ENCODE data around the gene ACADM. TPM values are rescaled to one million over a fixed set of nuclear protein-coding genes. Genes with fewer than 3 reads are reported as not detected.

ACADM gene
- total RNA-seq, 1 experiment from 2014 or later, result 37.9 TPM

GRCh38 chr1:75724472-75725022 lies at the start of gene ACADM (continued):
- TF ChIP-seq KAT7 (CRISPR knock-in tag; IDR thresholded peaks at IDR 0.05; ENCODE audit: borderline replicate concordance), result peak; percentile 80; the same call in 1 of the 2 replicates
- TF ChIP-seq OVOL2 (CRISPR knock-in tag; IDR thresholded peaks at IDR 0.05; ENCODE audit: borderline replicate concordance), result no peak
- TF ChIP-seq IRF1 (CRISPR knock-in tag; IDR thresholded peaks at IDR 0.05), result no peak
- no peak for TF ChIP-seq ATF6 (CRISPR knock-in tag; IDR thresholded peaks at IDR 0.05)
- TF ChIP-seq USF1 (CRISPR knock-in tag; IDR thresholded peaks at IDR 0.05), result peak; percentile 40; the same call in 1 of the 2 replicates
- no peak for TF ChIP-seq ZNF396 (CRISPR knock-in tag; IDR thresholded peaks at IDR 0.05; ENCODE audit: borderline replicate concordance)
- no peak for TF ChIP-seq ERG (CRISPR knock-in tag; IDR thresholded peaks at IDR 0.05)
- peak; percentile 70; the same call in 1 of the 2 replicates for TF ChIP-seq SMAD3 (CRISPR knock-in tag; IDR thresholded peaks at IDR 0.05; ENCODE audit: borderline replicate concordance)
- TF ChIP-seq TP53 (CRISPR knock-in tag; IDR thresholded peaks at IDR 0.05), result peak; percentile 67; the same call in 1 of the 2 replicates
- no peak for TF ChIP-seq ZBTB43 (CRISPR knock-in tag; IDR thresholded peaks at IDR 0.05)
- no peak for TF ChIP-seq AFF4 (CRISPR knock-in tag; IDR thresholded peaks at IDR 0.05; ENCODE audit: borderline replicate concordance)
- peak; percentile 79; the same call in 1 of the 2 replicates for TF ChIP-seq MAX (CRISPR knock-in tag; IDR thresholded peaks at IDR 0.05)
- TF ChIP-seq SP1 (CRISPR knock-in tag; conservative IDR thresholded peaks at IDR 0.05), result peak; percentile 83
- TF ChIP-seq RORB (CRISPR knock-in tag; IDR thresholded peaks at IDR 0.05), result no peak

GRCh38 chr1:75677443-75677842 lies 47.1 kb upstream of the ACADM start:
- no peak for DNase-seq (ENCODE audit: low spot score)
- H3K4me1 Mint-ChIP-seq, result peaks cover 40% of the 10 kb centered on the region
- no peak for ATAC-seq
- peak overlapping the region; percentile 77 for H3K4me3 Mint-ChIP-seq
- peaks cover 9% of the 10 kb centered on the region for H3K9me3 Mint-ChIP-seq
- peak overlapping the region; percentile 70 for H3K27ac Mint-ChIP-seq
- H3K27me3 Mint-ChIP-seq (ENCODE audit: low read depth), result peaks cover 3% of the 10 kb centered on the region; the same call in 1 of the 2 replicates
- CTCF ChIA-PET, result no interaction called here
- POLR2A ChIA-PET, result no interaction called here
- H3K36me3 Mint-ChIP-seq, result peaks cover 3% of the 10 kb centered on the region; the same call in 1 of the 2 replicates
- TF ChIP-seq ZNF138 (CRISPR knock-in tag; conservative IDR thresholded peaks at IDR 0.05) (no peak), ARID4B (CRISPR knock-in tag; IDR thresholded peaks at IDR 0.05; ENCODE audit: borderline replicate concordance) (no peak), ZSCAN18 (CRISPR knock-in tag; IDR thresholded peaks at IDR 0.05) (no peak), SP1 (CRISPR knock-in tag; conservative IDR thresholded peaks at IDR 0.05) (no peak), ZBTB21 (CRISPR knock-in tag; IDR thresholded peaks at IDR 0.05; ENCODE audit: borderline replicate concordance) (no peak)

All from WTC11 (cell line).